Heart right ventricle (tissue), 16 donors: ENCODE measurements around the gene NEMP2. TPM values are rescaled to one million over a fixed set of nuclear protein-coding genes. Genes with fewer than 3 reads are reported as not detected.

Source experiments
- ATAC-seq, 8 donors: fragments of 200-7000 bp; cut with Tn5 transposase; one replicate each; pipeline ENCODE4 v1.9.1; 2020; ENCODE audit warnings: mild to moderate bottlenecking in 8 of 8, moderate library complexity in 8 of 8, moderate number of reproducible peaks in 1 of 8
- DNase-seq, 2 donors: peaks; one replicate each; pipeline ENCODE4 v3.0.0-alpha.2; 2020
- H3K27ac ChIP-seq, 10 donors: fragments of 200-600 bp; sonication (generic) in 2 of 10; one replicate each; pipeline versions ENCODE4 v1.5.0 to v1.8.0; 2020 to 2022; ENCODE audit warnings: mild to moderate bottlenecking in 3 of 10
- H3K27me3 ChIP-seq, 7 donors: fragments of 200-600 bp; one replicate each; pipeline ENCODE4 v1.8.0; 2021 to 2022; ENCODE audit warnings: mild to moderate bottlenecking in 2 of 7
- H3K36me3 ChIP-seq, 9 donors: fragments of 200-600 bp; sonication (generic) in 1 of 9; one replicate each; pipeline versions ENCODE4 v1.5.0 to v1.8.0; 2020 to 2022; ENCODE audit warnings: mild to moderate bottlenecking in 2 of 9
- H3K4me1 ChIP-seq, 9 donors: fragments of 200-600 bp; sonication (generic) in 1 of 9; one replicate each; pipeline versions ENCODE4 v1.5.0 to v1.8.0; 2020 to 2022; ENCODE audit warnings: mild to moderate bottlenecking in 4 of 9
- H3K4me3 ChIP-seq, 10 donors: fragments of 200-600 bp; sonication (generic) in 2 of 10; one replicate each; pipeline versions ENCODE4 v1.5.0 to v1.8.0; 2020 to 2022; ENCODE audit warnings: mild to moderate bottlenecking in 7 of 10, moderate library complexity in 2 of 10
- H3K9me3 ChIP-seq, 11 donors: fragments of 200-600 bp in 10 of 11; sonication (generic) in 2 of 11; one replicate each; pipeline versions ENCODE4 v1.5.0 to v1.8.0; 2013 to 2022; ENCODE audit warnings: mild to moderate bottlenecking in 2 of 11, control low read depth in 1 of 11, moderate library complexity in 1 of 11
- WGBS, 2 donors: extraction: QIAGEN DNeasy Blood & Tissue Kit; methylation state at CpG; one replicate each; pipeline ENCODE4 v1.1.7; 2013; ENCODE audit warnings: inconsistent platforms in 1 of 2; 5-methylcytosine and 5-hydroxymethylcytosine counted together
- intact Hi-C, 10 donors: fragments of 100-400 bp; cut with DNase I; formaldehyde crosslinking; loops; one replicate each; pipeline versions ENCODE4 v1.11.1 to v1.14.2; 2022
- polyA plus RNA-seq, 2 donors: library from polyadenylated mRNA; stranded (reverse); fragments of 200-250 nt; gene quantifications; one replicate each; pipeline ENCODE4 v1.2.3, GENCODE V29; 2013
- total RNA-seq, 10 donors: library from RNA; stranded (reverse); fragmentation: NEBNext Ultra II Directional in 3 of 10; extraction: Animal tissue kit (Norgen Biotek cat#: 25700) in 3 of 10; gene quantifications; one replicate each; pipeline versions ENCODE4 v1.2.1 to v1.2.4, GENCODE V29; 2021 to 2023
- TF ChIP-seq, protein P1 (sequence below), 9 donors: fragments of 200-600 bp; sonication (generic) in 2 of 9; IDR thresholded peaks; one replicate each; pipeline versions ENCODE4 v1.5.0 to v1.8.0; 2021 to 2022; ENCODE audit warnings: antibody characterized with exemption in 9 of 9, mild to moderate bottlenecking in 5 of 9, moderate library complexity in 1 of 9
- donor health status: Arrhythmogenic right ventricular cardiomyopathy.
- donor health status: ischemic (EF 13 %, LVEDD 7.1; RV severe dilation, severe dysfunction).
- donor health status: healthy with polysubstance abuse.
- donor health status: DM: no; HTN: yes; CAD: no.
- donor health status: DM: no; HTN: no; CAD: no.
- donor health status: ischemic (EF 25% LVEDD 6.9; RV normal size, moderate dysfunction).
- donor health status: ischemic (EF 25% LVEDD 5.7; RV mildly dilated, moderate dysfunction).
- donor health status: healthy.
- donor health status: DM: yes; HTN: yes; CAD: no.
- donor health status: Ischemic cardiomyopathy.
- donor health status: ischemic (EF 35%, LVEDD 5.7; RV mildly dilated, moderate dysfunction).
- donor health status: nonischemic (EF 11% LVEDD 7.7; RV severe dilation, severe dysfunction).
- donor health status: DM: yes; HTN: yes; CAD: no.
- donor health status: PGD.
- donor health status: ischemic (EF 29% LVEDD 5.4; RV normal size, mild dysfunction).
- donor health status: nonischemic (EF 23%, LVEDD 6.1; RV moderate dilation, normal function).

Gene NEMP2
- total and polyA plus RNA-seq, 12 donors = 0.51 to 4.7 (median 2.6) TPM

GRCh38 chr2:190465060-190465459 is 69.5 kb downstream of the NEMP2 start:
- Histone ChIP-seq H3K4me1 (peaks cover 5 to 60% (median 41%) of the 10 kb centered on the region in 9 donors), H3K27me3 (no peaks in the 10 kb centered on the region), H3K4me3 (no peak overlapping the region), H3K27ac (no peak overlapping the region), H3K9me3 (no peaks in the 10 kb centered on the region), H3K36me3 (no peaks in the 10 kb centered on the region)
- WGBS, 2 donors = 47 to 62% methylated on average over 2 of the region's 2 CpGs
- intact Hi-C loops = loop anchor here in 5 of 10 donors (5.0 to 10.0 kb wide), 3 partner anchors 48 to 58 kb away; partner anchors contain the start of gene MFSD6 (in 2 of the 5)
- no peak for ATAC-seq
- no peak for DNase-seq
- TF ChIP-seq, protein P1, sequence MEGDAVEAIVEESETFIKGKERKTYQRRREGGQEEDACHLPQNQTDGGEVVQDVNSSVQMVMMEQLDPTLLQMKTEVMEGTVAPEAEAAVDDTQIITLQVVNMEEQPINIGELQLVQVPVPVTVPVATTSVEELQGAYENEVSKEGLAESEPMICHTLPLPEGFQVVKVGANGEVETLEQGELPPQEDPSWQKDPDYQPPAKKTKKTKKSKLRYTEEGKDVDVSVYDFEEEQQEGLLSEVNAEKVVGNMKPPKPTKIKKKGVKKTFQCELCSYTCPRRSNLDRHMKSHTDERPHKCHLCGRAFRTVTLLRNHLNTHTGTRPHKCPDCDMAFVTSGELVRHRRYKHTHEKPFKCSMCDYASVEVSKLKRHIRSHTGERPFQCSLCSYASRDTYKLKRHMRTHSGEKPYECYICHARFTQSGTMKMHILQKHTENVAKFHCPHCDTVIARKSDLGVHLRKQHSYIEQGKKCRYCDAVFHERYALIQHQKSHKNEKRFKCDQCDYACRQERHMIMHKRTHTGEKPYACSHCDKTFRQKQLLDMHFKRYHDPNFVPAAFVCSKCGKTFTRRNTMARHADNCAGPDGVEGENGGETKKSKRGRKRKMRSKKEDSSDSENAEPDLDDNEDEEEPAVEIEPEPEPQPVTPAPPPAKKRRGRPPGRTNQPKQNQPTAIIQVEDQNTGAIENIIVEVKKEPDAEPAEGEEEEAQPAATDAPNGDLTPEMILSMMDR (IDR thresholded peaks at IDR 0.05) = no peak

DNA sequence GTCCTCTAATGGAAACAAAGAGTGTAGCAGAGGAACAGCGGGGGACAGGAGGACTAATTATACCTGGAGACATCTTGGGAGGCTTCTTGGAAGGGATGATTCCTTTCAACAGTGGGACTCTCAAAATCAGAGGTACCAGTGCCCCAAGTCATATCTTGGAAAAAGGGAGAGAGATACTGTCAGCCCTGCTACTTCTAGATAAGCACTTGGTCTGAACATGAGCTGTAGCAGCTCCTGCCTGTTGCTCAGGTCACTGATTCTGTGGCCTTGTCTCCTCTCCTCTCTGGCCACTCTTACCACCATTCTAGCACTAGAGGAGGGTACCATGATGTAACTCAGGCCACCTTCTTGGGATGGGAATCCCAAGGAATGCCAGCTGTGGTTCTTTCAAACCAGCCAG is 71.9 kb downstream of the NEMP2 start:
- TF ChIP-seq, protein P1 (IDR thresholded peaks at IDR 0.05) = no peak
- DNase-seq (no peak), ATAC-seq (no peak)
- Histone ChIP-seq H3K4me3 (no peak overlapping the region), H3K4me1 (peaks cover 0 to 43% (median 24%) of the 10 kb centered on the region in 9 donors), H3K9me3 (no peaks in the 10 kb centered on the region), H3K36me3 (no peaks in the 10 kb centered on the region), H3K27me3 (no peaks in the 10 kb centered on the region), H3K27ac (no peak overlapping the region)
- intact Hi-C loops = loop anchor here in 2 of 10 donors (10.0 kb wide), 1 partner anchor 48 kb away; no protein-coding TSS in a partner anchor
- WGBS, 2 donors = 98 to 100% methylated on average over 1 of the region's 1 CpG

DNA sequence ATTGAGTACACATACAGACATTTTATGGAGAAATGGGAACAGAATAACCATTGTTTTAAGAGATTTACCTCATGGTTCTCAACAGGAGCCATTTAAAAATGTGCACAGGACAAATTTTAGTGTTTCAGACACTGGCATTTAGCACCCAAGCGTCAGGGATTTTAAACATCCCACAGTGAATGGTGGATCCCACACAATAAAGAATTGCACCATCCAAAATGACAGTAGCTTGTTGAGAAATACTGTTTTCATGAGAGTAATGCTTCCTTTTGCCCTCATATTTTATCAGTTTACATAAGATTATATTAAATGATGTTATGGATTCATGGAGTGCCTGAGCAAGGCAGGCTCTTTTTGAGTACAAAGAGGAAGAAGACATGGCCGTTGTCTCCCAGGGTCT is 72.3 kb downstream of the NEMP2 start:
- TF ChIP-seq, protein P1 (IDR thresholded peaks at IDR 0.05) = no peak
- H3K27me3 ChIP-seq = no peaks in the 10 kb centered on the region
- WGBS, 2 donors = 89 to 98% methylated on average over 2 of the region's 2 CpGs
- H3K4me3 ChIP-seq = no peak overlapping the region
- peaks cover 0 to under 1% (median 0%) of the 10 kb centered on the region in 9 donors for H3K36me3 ChIP-seq
- DNase-seq (no peak), ATAC-seq (no peak)
- H3K27ac ChIP-seq = no peak overlapping the region
- peaks cover 0 to 39% (median 19%) of the 10 kb centered on the region in 9 donors for H3K4me1 ChIP-seq
- no peaks in the 10 kb centered on the region for H3K9me3 ChIP-seq
- intact Hi-C loops = loop anchor here in 2 of 10 donors (10.0 kb wide), 1 partner anchor 47 kb away; no protein-coding TSS in a partner anchor

DNA sequence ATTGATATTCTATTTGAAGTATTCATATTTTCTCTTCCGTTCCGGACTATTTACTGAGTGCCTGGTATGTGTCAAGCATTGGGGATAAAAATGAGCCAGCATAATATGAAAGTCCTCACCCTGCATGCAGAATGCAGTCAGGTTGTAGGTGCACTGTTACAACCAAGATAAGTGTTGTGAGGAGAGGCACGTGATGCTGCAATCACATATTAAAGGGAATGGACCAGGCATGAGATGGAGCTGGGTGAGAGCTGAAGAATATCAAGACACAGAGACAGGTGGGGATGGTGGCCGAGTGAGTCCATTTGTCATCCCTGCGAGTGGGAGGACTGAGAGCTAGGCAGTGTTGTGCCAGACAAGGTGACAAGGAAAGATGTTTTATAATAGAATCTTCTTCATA is 74.0 kb downstream of the NEMP2 start:
- Histone ChIP-seq H3K4me3 (no peak overlapping the region), H3K27me3 (no peaks in the 10 kb centered on the region), H3K27ac (no peak overlapping the region), H3K9me3 (no peaks in the 10 kb centered on the region), H3K36me3 (peaks cover 0 to 11% (median 0%) of the 10 kb centered on the region in 9 donors), H3K4me1 (peaks cover 0 to 26% (median 14%) of the 10 kb centered on the region in 9 donors)
- TF ChIP-seq, protein P1 (IDR thresholded peaks at IDR 0.05) = no peak
- no peak for DNase-seq
- ATAC-seq = no peak
- 67 to 87% methylated on average over 5 of the region's 5 CpGs for WGBS, 2 donors
- intact Hi-C loops = loop anchor here in 3 of 10 donors (1.0 to 10.0 kb wide), 2 partner anchors 17 to 46 kb away; no protein-coding TSS in a partner anchor
